Neural cell (in vitro differentiated cells): ENCODE results near the gene CNTN6.

ENCODE experiments used
- CTCF ChIP-seq: fragments of 450-650 bp; IDR thresholded peaks from 2 replicates; pipeline ENCODE4 v1.5.1; 2014; ENCODE audit warnings: antibody characterized with exemption, mild to moderate bottlenecking, moderate library complexity; ENCODE audit not compliant: poor library complexity, severe bottlenecking
- EP300 ChIP-seq: fragments of 450-650 bp; conservative IDR thresholded peaks from 2 replicates; pipeline ENCODE4 v1.6.1; 2014; ENCODE audit warnings: antibody characterized with exemption, mild to moderate bottlenecking, moderate library complexity; ENCODE audit not compliant: poor library complexity, severe bottlenecking
- EZH2 ChIP-seq: fragments of 200-600, 300-800 bp; shearing (Covaris generic), sonication (generic); IDR thresholded peaks from 2 replicates; pipeline ENCODE4 v1.6.1; 2014; ENCODE audit warnings: antibody characterized with exemption, low read length, borderline replicate concordance, mild to moderate bottlenecking; ENCODE audit not compliant: insufficient read depth, poor library complexity, severe bottlenecking
- POLR2AphosphoS5 ChIP-seq: IDR thresholded peaks from 2 replicates; pipeline ENCODE4 v1.6.1; 2012
- RAD21 ChIP-seq: fragments of 450-650 bp; conservative IDR thresholded peaks from 2 replicates; pipeline ENCODE4 v1.6.1; 2014; ENCODE audit warnings: antibody characterized with exemption, mild to moderate bottlenecking, moderate library complexity
- REST ChIP-seq: IDR thresholded peaks from 2 replicates; pipeline ENCODE4 v1.6.1; 2012; ENCODE audit warnings: borderline replicate concordance
- SMC3 ChIP-seq: fragments of 450-650 bp; conservative IDR thresholded peaks from 2 replicates; pipeline ENCODE4 v1.6.1; 2014; ENCODE audit warnings: antibody characterized with exemption, mild to moderate bottlenecking, moderate library complexity; ENCODE audit not compliant: poor library complexity
- TAF1 ChIP-seq: IDR thresholded peaks from 2 replicates; pipeline ENCODE4 v1.6.1; 2012; ENCODE audit warnings: low read depth

GRCh38 chr3:1287815-1288214, 195.0 kb downstream of the CNTN6 start:
- TF ChIP-seq POLR2AphosphoS5 (no peak), REST (no peak), CTCF (no peak), EZH2 (no peak), RAD21 (no peak), TAF1 (no peak), SMC3 (no peak), EP300 (no peak)
